B cell (primary cell): ENCODE results near the gene CANT1. TPM values are rescaled to one million over a fixed set of nuclear protein-coding genes. Genes with fewer than 3 reads are reported as not detected.

Experiments used
- ATAC-seq: fragments of 200-7000 bp; cut with Tn5 transposase; one replicate; pipeline ENCODE4 v1.10.0; 2021; ENCODE audit warnings: low read depth, mild to moderate bottlenecking, moderate number of reproducible peaks, moderate library complexity
- CTCF ChIA-PET: fragments of 350-600 bp; sonication (Branson Sonifier 250); formaldehyde crosslinking; loops from one replicate; lab custom pipeline; 2021; ENCODE audit warnings: antibody characterized with exemption, inconsistent platforms; lab: Charles Lee
- POLR2A ChIA-PET: fragments of 350-600 bp; sonication (Branson Sonifier 250); formaldehyde crosslinking; loops from one replicate; lab custom pipeline; 2021; ENCODE audit warnings: antibody characterized with exemption; lab: Charles Lee
- DNase-seq: peaks from one replicate; pipeline ENCODE4 v3.0.0; 2013
- H2AFZ ChIP-seq: 2 replicates; pipeline ENCODE4 v1.6.1; 2012; ENCODE audit warnings: mild to moderate bottlenecking, low read depth, low read length; ENCODE audit not compliant: insufficient read depth, poor library complexity, severe bottlenecking
- H3K27ac ChIP-seq, 2 donors: 1 replicate in 1 of 2; 2 replicates in 1 of 2; pipeline ENCODE4 v1.5.1; 2012 to 2013; ENCODE audit warnings: low read length in 2 of 2, mild to moderate bottlenecking in 2 of 2, moderate library complexity in 1 of 2
- H3K27me3 ChIP-seq, 4 experiments: fragments of 200-600 bp in 1 of 4; sonication (generic) in 1 of 4; replicated peaks in 1 of 4; 1 replicate in 2 of 4; 2 replicates in 2 of 4; pipeline versions ENCODE4 v1.6.1 to v1.7.0; 2013 to 2016; ENCODE audit warnings: low read length in 3 of 4, mild to moderate bottlenecking in 2 of 4, mixed read lengths in 1 of 4, moderate library complexity in 1 of 4; ENCODE audit not compliant: insufficient read depth in 4 of 4, control insufficient read depth in 3 of 4; ENCODE audit errors: control extremely low read depth in 1 of 4
- H3K36me3 ChIP-seq, 2 experiments: replicated peaks in 1 of 2; 1 replicate in 1 of 2; 2 replicates in 1 of 2; pipeline versions ENCODE4 v1.6.1 to v1.7.1; 2013; ENCODE audit warnings: low read length in 1 of 2; ENCODE audit not compliant: insufficient read depth in 2 of 2, control insufficient read depth in 1 of 2; ENCODE audit errors: control extremely low read depth in 1 of 2, extremely low read depth in 1 of 2
- H3K4me1 ChIP-seq, 2 donors: fragments of 200-600 bp in 1 of 2; sonication (generic) in 1 of 2; 1 replicate in 1 of 2; 2 replicates in 1 of 2; pipeline versions ENCODE4 v1.5.1 to v1.6.1; 2013 to 2017; ENCODE audit warnings: low read length in 2 of 2; ENCODE audit not compliant: control insufficient read depth in 2 of 2, insufficient read depth in 2 of 2
- H3K4me2 ChIP-seq: replicated peaks from 2 replicates; pipeline ENCODE3; 2012; ENCODE audit warnings: mild to moderate bottlenecking, low read depth, low read length; ENCODE audit not compliant: poor library complexity, severe bottlenecking
- H3K4me3 ChIP-seq, 5 experiments: fragments of 200-600 bp in 1 of 5; sonication (generic) in 1 of 5; 1 replicate in 3 of 5; 2 replicates in 2 of 5; pipeline versions ENCODE4 v1.5.1 to v1.7.0; 2011 to 2016; ENCODE audit warnings: low read length in 4 of 5, mild to moderate bottlenecking in 4 of 5, low read depth in 2 of 5, control low read depth in 1 of 5, moderate library complexity in 1 of 5; ENCODE audit not compliant: insufficient read depth in 1 of 5; ENCODE audit errors: control extremely low read depth in 1 of 5, extremely low read depth in 1 of 5
- H3K79me2 ChIP-seq: fragments of 200-600 bp; sonication (generic); one replicate; pipeline ENCODE4 v1.6.0; 2016; ENCODE audit warnings: low read length; ENCODE audit not compliant: control insufficient read depth, insufficient read depth
- H3K9ac ChIP-seq: fragments of 200-600 bp; sonication (generic); 2 replicates; pipeline ENCODE4 v1.6.1; 2017; ENCODE audit warnings: mild to moderate bottlenecking, low read length, moderate library complexity
- H3K9me3 ChIP-seq, 3 donors: one replicate each; pipeline versions ENCODE4 v1.6.1 to v1.7.1; 2013; ENCODE audit warnings: low read length in 2 of 3; ENCODE audit not compliant: control insufficient read depth in 2 of 3, insufficient read depth in 1 of 3; ENCODE audit errors: control extremely low read depth in 1 of 3
- H4K20me1 ChIP-seq: 2 replicates; pipeline ENCODE4 v1.6.0; 2012; ENCODE audit warnings: mild to moderate bottlenecking, low read length; ENCODE audit not compliant: insufficient read depth, control insufficient read depth, poor library complexity, severe bottlenecking
- H3K27ac Mint-ChIP-seq: one replicate; pipeline ENCODE4 v1.8.0; 2021; ENCODE audit warnings: mixed read lengths
- H3K27me3 Mint-ChIP-seq: one replicate; pipeline ENCODE4 v1.8.0; 2021; ENCODE audit warnings: mixed read lengths
- H3K4me1 Mint-ChIP-seq: one replicate; pipeline ENCODE4 v1.8.0; 2021; ENCODE audit warnings: mixed read lengths
- H3K4me3 Mint-ChIP-seq: one replicate; pipeline ENCODE4 v1.8.0; 2021; ENCODE audit warnings: mixed read lengths
- H3K9me3 Mint-ChIP-seq: one replicate; pipeline ENCODE4 v1.8.0; 2022; ENCODE audit warnings: mixed read lengths; ENCODE audit not compliant: insufficient read depth
- CTCF ChIP-seq: fragments of 200-600 bp; IDR thresholded peaks from one replicate; pipeline ENCODE4 v1.8.0; 2022; ENCODE audit warnings: antibody characterized with exemption, mild to moderate bottlenecking
- EZH2 ChIP-seq: IDR thresholded peaks from 2 replicates; pipeline ENCODE4 v1.6.1; 2012; ENCODE audit warnings: borderline replicate concordance, low read depth, mild to moderate bottlenecking, moderate library complexity, low read length; ENCODE audit not compliant: insufficient read depth, poor library complexity, severe bottlenecking
- WGBS: methylation state at CpG from one replicate; pipeline ENCODE4 v1.1.5; 2013; ENCODE audit warnings: missing lambda C conversion rate; ENCODE audit not compliant: insufficient coverage; 5-methylcytosine and 5-hydroxymethylcytosine counted together
- intact Hi-C: fragments of 100-400 bp; cut with micrococcal nuclease; formaldehyde crosslinking; loops from one replicate; pipeline ENCODE4 v1.10.0; 2022
- polyA plus RNA-seq: library from polyadenylated mRNA; depleted of rRNA; stranded (reverse); fragments of >200 nt; gene quantifications from 2 replicates; pipeline ENCODE4 v1.2.3, GENCODE V29; 2012
- total RNA-seq, 2 donors: library from RNA; stranded (reverse); fragments of 120-200 nt in 1 of 2; gene quantifications; 1 replicate in 1 of 2; 2 replicates in 1 of 2; pipeline versions ENCODE4 v1.2.3 to v1.2.4, GENCODE V29; 2013 to 2022

CANT1 gene
- total and polyA plus RNA-seq, 2 donors (not counting 1 experiment from before 2014, with no cell fraction given): 17.3 to 44.2 TPM

GRCh38 chr17:79005063-79005861 lies 4.3 kb downstream of the CANT1 start:
- Histone ChIP-seq H3K9me3 (no peaks in the 10 kb centered on the region), H3K27me3 (no peaks in the 10 kb centered on the region), H3K4me1 (peaks cover 24 to 36% of the 10 kb centered on the region in 2 donors), H3K9ac (no peak overlapping the region), H2AFZ (no peak overlapping the region), H3K27ac (no peak overlapping the region), H3K36me3 (peaks cover 0 to 34% of the 10 kb centered on the region in 2 experiments), H4K20me1 (peaks cover 81% of the 10 kb centered on the region), H3K79me2 (peaks cover 94% of the 10 kb centered on the region), H3K4me3 (no peak overlapping the region), H3K4me2 (no peak overlapping the region)
- TF ChIP-seq EZH2: no peak
- no peak for TF ChIP-seq CTCF
- Mint-ChIP-seq H3K27me3 (no peaks in the 10 kb centered on the region), H3K27ac (no peak overlapping the region), H3K4me3 (no peak overlapping the region), H3K4me1 (peaks cover 47% of the 10 kb centered on the region), H3K9me3 (no peaks in the 10 kb centered on the region)
- 71% methylated on average over 12 of the region's 12 CpGs for whole genome bisulfite sequencing
- intact Hi-C loops: no loop called here
- ChIA-PET CTCF (no interaction called here), POLR2A (no interaction called here)
- DNase-seq (no peak), ATAC-seq (no peak)
